Activated CD8-positive, alpha-beta T cell treated with anti-CD3 and anti-CD28 coated beads for 36 hours (primary cell): Measurements from ENCODE around the gene PRDX3. TPM values are rescaled to one million over a fixed set of nuclear protein-coding genes. Genes with fewer than 3 reads are reported as not detected.

Experiments
- ATAC-seq: fragments of 200-7000 bp; cut with Tn5 transposase; one replicate; pipeline ENCODE4 v1.10.0; 2021; ENCODE audit warnings: mild to moderate bottlenecking, moderate library complexity
- CTCF ChIA-PET: fragments of 350-600 bp; sonication (Branson Sonifier 250); formaldehyde crosslinking; loops from one replicate; lab custom pipeline; 2021; ENCODE audit warnings: antibody characterized with exemption; lab: Charles Lee
- POLR2A ChIA-PET: fragments of 350-600 bp; sonication (Branson Sonifier 250); formaldehyde crosslinking; loops from one replicate; lab custom pipeline; 2021; ENCODE audit warnings: antibody characterized with exemption; lab: Charles Lee
- DNase-seq: peaks from one replicate; pipeline ENCODE4 v3.0.0-alpha.2; 2020
- H3K27ac Mint-ChIP-seq: one replicate; pipeline ENCODE4 v1.8.0; 2021; ENCODE audit warnings: mild to moderate bottlenecking, mixed read lengths
- H3K27me3 Mint-ChIP-seq: one replicate; pipeline ENCODE4 v1.8.0; 2021; ENCODE audit warnings: mixed read lengths
- H3K36me3 Mint-ChIP-seq: one replicate; pipeline ENCODE4 v1.8.0; 2021; ENCODE audit warnings: low read depth, mixed read lengths
- H3K4me1 Mint-ChIP-seq: one replicate; pipeline ENCODE4 v1.8.0; 2021; ENCODE audit warnings: low read depth, mixed read lengths
- H3K4me3 Mint-ChIP-seq: one replicate; pipeline ENCODE4 v1.8.0; 2021; ENCODE audit warnings: mild to moderate bottlenecking, moderate library complexity, mixed read lengths
- H3K9me3 Mint-ChIP-seq: one replicate; pipeline ENCODE4 v1.8.0; 2021; ENCODE audit warnings: mixed read lengths
- CTCF ChIP-seq: fragments of 200-600 bp; IDR thresholded peaks from one replicate; pipeline ENCODE4 v1.8.0; 2022; ENCODE audit warnings: antibody characterized with exemption, mild to moderate bottlenecking
- intact Hi-C: fragments of 100-400 bp; cut with micrococcal nuclease; formaldehyde crosslinking; loops from one replicate; pipeline ENCODE4 v1.10.0; 2022
- total RNA-seq, 2 experiments: library from RNA; stranded (reverse); gene quantifications; one replicate each; pipeline ENCODE4 v1.2.3, GENCODE V29; 2021

Gene PRDX3
- total RNA-seq, 2 experiments from 2014 or later = 198 to 203 TPM

- Mint-ChIP-seq H3K4me3 (no peak overlapping the region), H3K9me3 (no peaks in the 10 kb centered on the region), H3K4me1 (peaks cover 40% of the 10 kb centered on the region), H3K27ac (no peak overlapping the region), H3K27me3 (no peaks in the 10 kb centered on the region), H3K36me3 (peaks cover 47% of the 10 kb centered on the region)
- ChIA-PET POLR2A (interaction anchor here (0.6 kb wide), 2 partner anchors 9 to 302 kb away, joined by 3 read pairs; no protein-coding TSS in a partner anchor), CTCF (interaction anchor here (0.7 kb wide), 1 partner anchor 24 kb away, joined by 3 read pairs; no protein-coding TSS in a partner anchor)
- intact Hi-C loops = no loop called here
- no peak for TF ChIP-seq CTCF
- DNase-seq (no peak), ATAC-seq (no peak)
Measured at GRCh38 chr10:119136084-119136483, 42.5 kb downstream of the PRDX3 start.

GRCh38 chr10:119135513-119135881 lies 43.1 kb downstream of the PRDX3 start:
- intact Hi-C loops = no loop called here
- H3K27ac Mint-ChIP-seq = peak overlapping the region; percentile 8
- peaks cover 45% of the 10 kb centered on the region for H3K4me1 Mint-ChIP-seq
- H3K27me3 Mint-ChIP-seq = no peaks in the 10 kb centered on the region
- CTCF ChIA-PET = interaction anchor here (0.7 kb wide), 1 partner anchor 23 kb away, joined by 3 read pairs; no protein-coding TSS in a partner anchor
- no peak for TF ChIP-seq CTCF
- ATAC-seq (no peak), DNase-seq (no peak)
- no peaks in the 10 kb centered on the region for H3K9me3 Mint-ChIP-seq
- POLR2A ChIA-PET = interaction anchor here (0.6 kb wide), 1 partner anchor 303 kb away, joined by 3 read pairs; no protein-coding TSS in a partner anchor
- no peak overlapping the region for H3K4me3 Mint-ChIP-seq
- H3K36me3 Mint-ChIP-seq = peaks cover 50% of the 10 kb centered on the region

DNA sequence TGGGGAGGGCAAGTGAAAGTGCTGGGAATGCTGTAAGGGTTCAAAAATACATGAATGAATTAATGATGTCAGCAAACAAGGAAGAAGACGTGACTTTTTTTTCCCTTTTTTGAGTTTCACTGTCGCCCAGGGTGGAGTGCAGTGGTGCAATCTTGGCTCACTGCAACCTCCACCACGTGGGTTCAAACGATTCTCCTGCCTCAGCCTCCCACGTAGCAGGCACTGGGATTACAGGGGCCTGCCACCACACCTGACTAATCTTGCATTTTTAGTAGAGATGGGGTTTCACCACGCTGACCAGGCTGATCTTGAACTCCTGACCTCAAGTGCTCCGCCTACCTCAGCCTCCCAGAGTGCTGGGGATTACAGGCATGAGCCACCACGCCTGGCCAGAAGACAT lies 44.7 kb downstream of the PRDX3 start:
- intact Hi-C loops = no loop called here
- POLR2A ChIA-PET = no interaction called here
- H3K4me1 Mint-ChIP-seq = peaks cover 45% of the 10 kb centered on the region
- peak overlapping the region; percentile 84 for H3K27ac Mint-ChIP-seq
- H3K36me3 Mint-ChIP-seq = peaks cover 52% of the 10 kb centered on the region
- ATAC-seq = peak; percentile 11
- TF ChIP-seq CTCF = no peak
- peak; percentile 73 for DNase-seq
- H3K4me3 Mint-ChIP-seq = no peak overlapping the region
- CTCF ChIA-PET = no interaction called here
- H3K27me3 Mint-ChIP-seq = no peaks in the 10 kb centered on the region
- no peaks in the 10 kb centered on the region for H3K9me3 Mint-ChIP-seq

DNA sequence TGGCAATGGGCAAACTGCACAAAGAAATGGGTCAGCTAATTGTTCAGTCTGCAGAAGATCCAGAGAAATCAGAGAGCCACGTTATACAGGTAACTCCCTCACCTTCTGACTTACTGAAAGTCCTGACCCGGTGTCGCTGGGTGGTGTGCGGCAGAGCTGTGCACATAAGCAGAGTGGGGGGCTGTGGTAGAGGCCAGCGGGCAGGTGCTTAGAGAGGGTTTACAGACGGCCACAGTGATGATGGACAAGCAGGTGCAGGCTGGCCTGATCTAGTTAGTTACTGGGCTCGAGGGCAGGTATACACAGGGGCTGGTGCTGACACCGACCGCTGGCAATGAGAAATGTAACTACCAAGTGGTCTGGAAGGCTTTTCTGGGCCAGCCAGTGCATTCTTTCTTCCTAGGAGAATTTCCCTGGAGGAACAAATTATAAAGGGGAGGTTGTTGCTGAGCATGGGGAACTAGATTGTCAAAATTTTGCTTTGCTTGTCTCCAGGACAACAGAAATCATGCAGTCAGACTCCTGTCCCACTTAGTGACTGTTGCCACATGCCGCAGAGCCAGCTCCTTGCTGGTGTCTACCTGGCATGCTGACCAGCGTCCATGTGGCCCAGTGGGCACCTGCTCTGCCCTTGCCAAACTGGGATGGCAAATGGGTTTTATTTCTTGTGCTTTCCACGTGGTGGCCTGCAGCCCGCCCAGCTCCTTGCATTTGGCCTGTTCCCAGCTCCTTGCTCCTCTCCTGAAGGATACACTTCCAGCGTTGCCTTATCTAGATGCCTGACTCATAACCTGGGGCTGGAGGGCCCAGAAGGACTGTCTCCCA lies 45.9 kb downstream of the PRDX3 start:
- Mint-ChIP-seq H3K4me1 (peaks cover 40% of the 10 kb centered on the region), H3K9me3 (no peaks in the 10 kb centered on the region), H3K36me3 (peaks cover 50% of the 10 kb centered on the region), H3K27me3 (no peaks in the 10 kb centered on the region), H3K27ac (peak overlapping the region; percentile 99), H3K4me3 (peak overlapping the region; percentile 80)
- intact Hi-C loops = no loop called here
- POLR2A ChIA-PET = interaction anchor here (0.9 to 2.9 kb wide), 14 partner anchors 9 to 409 kb away, joined by 3 to 20 read pairs (median 6); partner anchors contain the start of genes DENND10, EIF3A, GRK5 and PRDX3
- no peak for TF ChIP-seq CTCF
- DNase-seq (no peak), ATAC-seq (no peak)
- CTCF ChIA-PET = interaction anchor here (0.9 to 2.0 kb wide), 5 partner anchors 18 to 32 kb away, joined by 3 to 11 read pairs (median 5); partner anchors contain the start of gene DENND10
